Activated CD8-positive, alpha-beta memory T cell treated with anti-CD3 and anti-CD28 coated beads, Interleukin-2, amount 50 U/mL, for 1 hour (primary cell): ENCODE data around the gene XRN1.
"Not testable (repeated sequence)": the region's sequence is repeated elsewhere in the genome, so short reads cannot be mapped to it uniquely, and the experiment has no call there.

ENCODE experiments used
- DNase-seq: peaks from one replicate; pipeline ENCODE4 v3.0.0-alpha.2; 2020; ENCODE audit errors: extremely low read depth

The XRN1 gene, protein sequence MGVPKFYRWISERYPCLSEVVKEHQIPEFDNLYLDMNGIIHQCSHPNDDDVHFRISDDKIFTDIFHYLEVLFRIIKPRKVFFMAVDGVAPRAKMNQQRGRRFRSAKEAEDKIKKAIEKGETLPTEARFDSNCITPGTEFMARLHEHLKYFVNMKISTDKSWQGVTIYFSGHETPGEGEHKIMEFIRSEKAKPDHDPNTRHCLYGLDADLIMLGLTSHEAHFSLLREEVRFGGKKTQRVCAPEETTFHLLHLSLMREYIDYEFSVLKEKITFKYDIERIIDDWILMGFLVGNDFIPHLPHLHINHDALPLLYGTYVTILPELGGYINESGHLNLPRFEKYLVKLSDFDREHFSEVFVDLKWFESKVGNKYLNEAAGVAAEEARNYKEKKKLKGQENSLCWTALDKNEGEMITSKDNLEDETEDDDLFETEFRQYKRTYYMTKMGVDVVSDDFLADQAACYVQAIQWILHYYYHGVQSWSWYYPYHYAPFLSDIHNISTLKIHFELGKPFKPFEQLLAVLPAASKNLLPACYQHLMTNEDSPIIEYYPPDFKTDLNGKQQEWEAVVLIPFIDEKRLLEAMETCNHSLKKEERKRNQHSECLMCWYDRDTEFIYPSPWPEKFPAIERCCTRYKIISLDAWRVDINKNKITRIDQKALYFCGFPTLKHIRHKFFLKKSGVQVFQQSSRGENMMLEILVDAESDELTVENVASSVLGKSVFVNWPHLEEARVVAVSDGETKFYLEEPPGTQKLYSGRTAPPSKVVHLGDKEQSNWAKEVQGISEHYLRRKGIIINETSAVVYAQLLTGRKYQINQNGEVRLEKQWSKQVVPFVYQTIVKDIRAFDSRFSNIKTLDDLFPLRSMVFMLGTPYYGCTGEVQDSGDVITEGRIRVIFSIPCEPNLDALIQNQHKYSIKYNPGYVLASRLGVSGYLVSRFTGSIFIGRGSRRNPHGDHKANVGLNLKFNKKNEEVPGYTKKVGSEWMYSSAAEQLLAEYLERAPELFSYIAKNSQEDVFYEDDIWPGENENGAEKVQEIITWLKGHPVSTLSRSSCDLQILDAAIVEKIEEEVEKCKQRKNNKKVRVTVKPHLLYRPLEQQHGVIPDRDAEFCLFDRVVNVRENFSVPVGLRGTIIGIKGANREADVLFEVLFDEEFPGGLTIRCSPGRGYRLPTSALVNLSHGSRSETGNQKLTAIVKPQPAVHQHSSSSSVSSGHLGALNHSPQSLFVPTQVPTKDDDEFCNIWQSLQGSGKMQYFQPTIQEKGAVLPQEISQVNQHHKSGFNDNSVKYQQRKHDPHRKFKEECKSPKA (N-terminal part only)

DNA sequence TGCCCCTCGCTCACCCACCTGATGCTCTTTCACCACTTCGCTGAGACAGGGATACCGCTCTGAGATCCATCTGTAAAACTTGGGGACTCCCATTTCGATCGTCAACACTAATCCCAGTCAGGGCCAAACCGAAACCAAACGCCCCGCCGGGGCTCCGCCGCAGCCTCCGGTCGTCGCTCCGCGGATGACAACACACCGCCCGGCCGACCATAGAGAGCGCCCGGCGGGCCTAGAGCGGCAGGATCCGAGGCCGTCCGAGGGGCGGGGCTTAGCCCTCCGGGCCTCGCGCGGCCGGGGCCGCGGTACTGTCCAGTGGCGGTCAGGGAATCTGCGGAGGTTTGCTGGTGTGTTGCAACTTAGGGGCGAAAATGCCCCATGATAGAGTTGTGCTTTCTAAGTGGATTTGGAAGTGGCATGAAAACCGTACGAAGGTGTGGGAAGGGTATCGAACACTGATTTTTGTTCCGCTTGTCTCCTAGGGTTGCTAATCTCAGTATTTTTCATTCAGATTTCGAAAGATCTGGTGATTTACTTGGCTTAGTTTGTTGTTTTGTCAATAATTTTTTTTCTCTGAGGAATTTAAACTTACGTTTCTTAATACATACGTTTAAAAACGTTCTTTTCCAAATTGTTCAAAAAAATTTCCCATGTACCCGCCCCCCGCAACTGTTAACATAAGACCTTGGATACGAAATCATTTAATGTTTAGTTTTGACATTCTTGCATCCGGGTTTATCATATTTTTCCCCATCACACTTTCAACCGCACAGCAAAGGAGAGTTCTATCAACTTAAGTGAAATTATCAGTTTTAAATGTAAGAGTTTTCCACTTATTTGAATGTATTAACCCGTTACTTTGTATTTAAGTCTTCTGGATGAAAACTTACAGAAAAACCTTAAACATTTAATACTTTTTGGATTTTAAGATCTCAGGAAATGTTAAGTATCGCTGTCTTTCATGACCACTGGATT is at the start of gene XRN1:
TSS of gene XRN1 (minus strand) at position 186 of the 972 bp plus-strand sequence. CDS start at position 93, 93 bp downstream.
- peak; percentile 69 for DNase-seq

DNA sequence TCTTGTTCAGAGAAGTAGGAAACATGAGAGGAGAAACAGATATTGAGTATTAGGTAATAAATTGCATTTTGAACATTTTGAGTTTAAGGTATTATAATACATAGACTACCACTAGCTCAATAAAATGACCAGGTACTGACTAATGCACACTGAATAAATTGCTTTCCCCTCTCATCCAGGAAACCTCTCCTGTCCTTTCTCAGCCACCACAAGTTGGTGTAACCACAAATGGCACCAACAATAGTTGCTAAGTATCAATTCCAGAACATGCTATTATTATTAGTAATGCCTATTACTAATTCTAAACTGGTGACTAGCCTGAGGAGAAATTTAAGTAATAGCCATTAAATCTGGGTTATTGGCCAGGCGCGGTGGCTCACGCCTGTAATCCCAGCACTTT is 47.3 kb upstream of the XRN1 start:
- no peak for DNase-seq

DNA sequence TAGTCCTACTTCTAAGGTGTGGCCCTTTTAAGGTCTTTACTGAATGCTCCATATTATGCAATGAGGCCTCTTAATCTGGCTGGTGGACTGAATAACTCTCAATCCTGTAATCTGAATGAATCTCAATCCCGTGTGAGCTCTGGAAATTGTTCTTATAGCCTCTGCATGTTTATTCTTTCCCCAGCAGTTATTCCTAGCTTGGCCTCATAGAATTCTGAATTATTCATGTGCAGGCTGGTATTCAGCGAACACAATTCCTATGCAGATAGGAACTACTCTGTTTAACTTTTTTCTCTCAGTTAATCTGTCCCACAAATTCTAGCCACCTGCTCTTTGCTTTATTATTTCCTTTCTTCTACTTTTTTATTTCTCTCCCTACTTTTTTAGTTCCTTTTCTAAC is 44.3 kb upstream of the XRN1 start:
- DNase-seq: no peak

DNA sequence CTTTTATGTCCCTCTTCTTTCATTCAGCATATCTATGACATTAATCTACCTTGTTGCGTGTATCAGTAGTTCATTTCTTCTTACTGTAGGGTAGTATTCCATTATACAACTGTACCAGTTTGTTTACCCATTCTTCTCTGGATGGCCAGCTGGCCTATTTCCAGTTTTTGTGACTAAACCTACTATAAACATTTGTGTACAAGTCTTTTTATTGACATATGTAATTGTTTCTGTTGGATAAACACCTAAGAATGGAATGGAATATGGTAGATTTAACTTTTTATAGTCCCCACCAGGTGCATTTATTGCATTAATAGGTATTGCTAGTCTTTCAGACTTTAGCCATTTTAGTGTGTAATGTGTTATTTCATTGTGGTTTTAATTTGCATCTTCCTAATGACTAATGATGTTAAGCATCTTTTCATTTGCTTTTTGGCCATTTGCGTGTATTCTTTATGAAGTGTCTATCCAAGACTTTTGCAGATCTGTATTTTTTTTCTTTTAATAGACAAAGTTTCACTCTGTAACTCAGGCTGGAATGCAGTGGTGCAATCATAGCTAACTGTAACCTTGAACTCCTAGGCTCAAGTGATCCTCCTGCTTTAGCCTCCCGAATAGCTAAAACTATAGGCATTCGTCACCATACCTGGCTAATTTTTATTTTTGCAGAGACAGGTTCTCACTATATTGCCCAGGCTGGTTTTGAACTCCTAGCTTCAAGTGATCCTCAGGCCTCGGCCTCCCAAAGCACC is 41.9 kb upstream of the XRN1 start:
- no peak for DNase-seq

DNA sequence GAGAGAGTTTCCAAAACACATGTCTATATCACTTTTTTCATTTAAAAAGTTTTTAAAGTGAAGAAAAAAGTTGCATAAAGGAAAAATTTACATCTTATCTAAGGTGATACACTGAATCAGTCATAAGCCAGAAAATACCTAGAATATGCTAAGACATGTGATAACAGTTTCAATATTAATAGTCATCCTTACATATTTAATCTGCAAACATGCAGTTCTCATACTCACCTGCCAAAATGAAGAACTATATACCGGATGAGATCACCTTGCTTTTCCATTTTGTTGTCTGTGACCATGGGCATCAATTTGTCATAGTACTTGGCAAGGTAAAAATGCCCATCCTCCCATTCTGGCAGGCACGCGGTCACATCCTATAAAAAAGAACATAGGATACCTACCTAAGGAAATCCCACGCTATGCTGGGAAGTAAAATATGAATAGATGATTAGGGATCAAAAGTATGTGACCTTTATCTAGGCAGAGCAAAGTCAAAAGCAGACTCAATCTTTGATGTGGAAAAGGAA is 37.1 kb upstream of the XRN1 start:
- no peak for DNase-seq

DNA sequence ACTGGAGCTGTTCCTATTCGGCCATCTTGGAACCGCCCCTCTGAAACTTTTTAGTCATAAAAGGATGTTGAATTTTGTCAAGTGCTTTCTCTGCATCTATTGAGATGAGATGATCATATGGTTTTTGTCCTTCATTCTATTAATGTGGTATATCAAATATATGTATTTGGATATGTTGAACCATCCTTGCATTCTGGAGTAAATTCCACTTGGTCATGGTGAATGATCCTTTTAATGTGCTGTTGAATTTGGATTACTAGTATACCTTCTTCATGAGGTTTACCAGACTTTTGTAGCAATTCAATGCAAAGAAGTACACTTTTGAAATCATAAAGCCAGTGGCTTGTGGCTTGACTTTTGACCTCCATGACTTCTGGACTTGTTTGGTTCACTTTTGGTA is 33.4 kb upstream of the XRN1 start:
- no peak for DNase-seq

DNA sequence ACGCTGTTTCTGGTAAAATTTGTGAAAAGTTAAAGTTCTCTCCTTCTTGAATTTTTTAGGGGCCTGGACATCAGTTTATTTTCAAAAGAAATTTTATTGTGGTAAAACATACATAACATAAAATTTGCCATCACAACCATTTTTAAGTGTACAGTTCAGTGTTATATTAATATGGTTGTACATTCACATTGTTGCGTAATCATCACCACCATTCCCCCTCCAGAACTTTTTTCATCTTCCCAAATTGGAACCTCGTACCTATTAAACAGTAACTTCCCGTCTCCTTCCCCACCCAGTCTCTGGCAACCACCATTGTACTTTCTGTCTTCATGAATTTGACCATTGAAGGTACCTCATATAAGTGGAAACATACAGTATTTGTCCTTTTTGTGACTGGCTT is 23.0 kb upstream of the XRN1 start:
- DNase-seq: no peak

DNA sequence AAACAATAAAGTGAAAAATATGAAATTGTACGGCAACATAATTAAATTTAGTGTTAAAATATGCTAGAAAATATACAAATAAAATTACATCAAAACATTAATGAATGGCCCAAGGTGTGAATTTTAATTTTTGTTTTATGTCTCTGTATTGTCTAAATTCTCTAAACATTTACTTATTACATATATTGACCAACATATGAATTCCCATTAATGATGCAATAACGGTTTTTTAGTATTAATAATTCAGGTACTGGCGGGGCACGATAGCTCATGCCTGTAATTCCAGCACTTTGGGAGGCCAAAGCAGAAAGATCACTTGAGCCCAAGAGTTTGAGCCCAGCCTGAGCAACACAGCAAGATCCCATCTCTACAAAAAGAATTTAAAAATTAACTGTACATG is 20.6 kb upstream of the XRN1 start:
- DNase-seq: no peak

DNA sequence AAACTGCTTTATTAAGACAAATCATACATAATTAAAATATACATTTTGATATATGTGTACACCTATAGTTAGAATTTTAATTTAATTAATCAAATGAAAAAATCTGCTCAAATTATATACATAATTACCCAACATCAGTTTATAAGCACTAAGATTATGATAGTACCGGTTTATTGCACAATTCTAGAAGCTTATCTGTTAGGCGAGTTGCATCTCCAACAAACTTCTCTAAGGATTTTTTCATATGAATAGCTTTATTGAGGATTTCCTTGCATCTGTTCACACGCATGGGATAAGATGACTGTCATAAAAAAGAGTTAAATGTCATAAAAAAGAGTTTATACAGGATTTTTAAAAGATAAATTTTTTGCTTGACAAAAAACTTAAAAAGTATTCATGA is 19.9 kb upstream of the XRN1 start:
- DNase-seq: no peak

DNA sequence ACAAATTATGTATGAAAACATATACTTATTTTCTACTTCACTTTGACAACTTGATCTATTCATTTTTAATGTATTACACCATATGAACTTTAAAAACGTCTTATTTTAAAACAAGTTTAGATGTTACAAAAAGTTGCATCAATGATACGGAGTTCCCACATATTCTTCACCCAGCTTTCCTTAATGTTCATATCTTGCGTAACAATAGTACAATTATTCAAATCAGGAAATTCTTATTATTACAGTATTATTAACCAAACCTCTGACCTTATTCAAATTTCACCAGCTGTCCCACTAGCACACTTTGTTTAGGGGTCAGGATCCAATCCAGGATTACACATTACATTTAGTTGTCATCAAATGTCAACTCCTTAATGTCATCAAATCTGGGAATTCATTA is 12.9 kb upstream of the XRN1 start:
- no peak for DNase-seq

DNA sequence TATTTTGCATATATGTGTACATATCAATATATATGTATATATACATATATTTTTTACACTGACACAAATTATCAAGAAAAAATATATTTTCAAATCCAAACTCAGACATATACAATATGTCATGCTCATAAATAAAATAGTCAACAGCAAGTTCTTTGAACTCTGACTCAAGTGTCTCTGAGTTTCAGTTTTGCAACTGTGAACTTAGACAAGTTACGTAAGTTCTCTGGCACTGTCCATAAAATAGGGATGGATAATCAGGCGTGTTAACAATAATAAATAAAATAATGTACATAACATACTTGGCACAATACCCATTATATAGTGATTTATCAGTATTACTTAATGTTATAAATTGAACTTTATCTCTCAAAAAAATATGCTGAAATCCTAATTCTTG is 12.1 kb upstream of the XRN1 start:
- DNase-seq: no peak

DNA sequence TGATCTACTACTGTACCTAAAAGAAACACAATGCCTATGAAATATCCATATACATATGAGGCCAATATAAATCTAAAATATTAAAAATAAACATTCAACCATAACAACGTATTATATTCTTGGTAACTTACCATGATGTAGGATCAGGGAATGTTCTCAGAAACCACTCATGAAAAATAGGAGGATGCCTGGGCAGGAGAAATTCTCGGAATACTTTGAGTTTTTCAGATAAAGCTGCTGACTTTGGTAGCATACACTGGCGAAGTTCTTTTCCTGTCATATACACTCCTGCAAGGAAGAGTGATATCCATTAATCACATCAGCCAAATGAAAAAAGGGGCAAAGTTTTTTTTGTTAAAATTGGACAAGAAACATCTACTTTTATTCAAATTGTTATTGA is 11.3 kb upstream of the XRN1 start:
- no peak for DNase-seq

DNA sequence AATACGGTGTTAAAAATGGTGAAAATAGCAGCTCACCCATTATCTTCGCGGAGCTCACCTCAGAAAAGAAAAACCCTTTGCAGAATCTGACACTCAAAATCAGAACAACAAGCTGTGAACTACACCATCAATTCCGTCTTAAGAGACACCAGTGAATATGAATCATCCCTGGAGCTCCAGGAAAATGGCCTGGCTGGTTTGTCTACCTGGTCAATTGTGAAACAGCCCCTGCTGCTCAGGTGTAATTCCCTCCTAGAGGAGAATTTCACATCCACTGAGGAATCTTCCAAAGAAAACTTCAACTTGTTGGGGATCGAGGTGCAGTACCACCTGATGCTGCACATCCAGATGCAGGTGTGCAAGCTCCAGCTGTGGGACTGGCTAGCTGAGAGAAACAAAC is 3.0 kb upstream of the XRN1 start:
- no peak for DNase-seq

DNA sequence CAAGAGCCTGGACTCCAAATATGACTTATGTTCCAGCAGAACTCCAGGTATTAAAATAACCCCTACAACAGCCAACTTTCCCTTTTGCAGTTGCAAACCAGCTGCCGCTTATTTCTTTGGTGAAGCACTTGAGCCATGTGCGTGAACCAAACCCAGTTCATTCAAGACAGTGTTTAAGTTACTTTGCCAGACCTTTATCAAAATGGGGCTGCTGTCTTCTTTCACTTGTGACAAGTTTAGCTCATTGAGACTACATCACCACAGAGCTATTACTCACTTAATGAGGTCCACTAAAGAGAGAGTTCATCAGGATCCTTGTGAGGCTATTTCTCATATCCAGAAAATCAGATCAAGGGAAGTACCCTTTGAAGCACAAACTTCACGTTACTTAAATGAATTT is 2.4 kb upstream of the XRN1 start:
- DNase-seq: no peak

DNA sequence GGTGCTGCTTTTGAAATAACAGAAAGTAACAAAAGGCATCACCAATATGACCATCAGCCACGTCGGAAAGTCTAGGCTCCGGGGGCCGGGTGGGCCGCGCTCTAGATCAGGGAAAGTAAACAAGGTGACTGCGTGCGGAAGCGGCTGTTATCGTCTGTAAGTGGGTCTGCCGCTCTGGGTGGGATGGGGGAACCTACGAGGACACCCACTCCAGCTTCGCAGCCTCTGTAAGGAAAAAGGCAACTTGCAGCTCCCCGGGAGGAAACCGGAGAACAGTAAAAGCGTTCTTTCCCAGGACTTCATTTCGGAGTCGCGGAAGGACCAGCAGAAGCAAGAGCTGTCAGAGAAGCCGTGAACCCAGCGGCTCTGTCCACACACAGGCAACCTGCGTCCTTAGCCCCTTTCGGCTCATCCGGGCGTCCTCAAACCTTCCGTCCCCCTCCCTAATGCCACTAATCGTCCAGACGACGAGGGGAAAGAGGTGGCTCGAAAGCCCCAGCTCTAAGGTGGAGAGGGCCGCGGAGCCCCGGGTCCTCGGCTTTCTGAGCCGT is 461 bp downstream of the XRN1 start:
- peak; percentile 12 for DNase-seq

DNA sequence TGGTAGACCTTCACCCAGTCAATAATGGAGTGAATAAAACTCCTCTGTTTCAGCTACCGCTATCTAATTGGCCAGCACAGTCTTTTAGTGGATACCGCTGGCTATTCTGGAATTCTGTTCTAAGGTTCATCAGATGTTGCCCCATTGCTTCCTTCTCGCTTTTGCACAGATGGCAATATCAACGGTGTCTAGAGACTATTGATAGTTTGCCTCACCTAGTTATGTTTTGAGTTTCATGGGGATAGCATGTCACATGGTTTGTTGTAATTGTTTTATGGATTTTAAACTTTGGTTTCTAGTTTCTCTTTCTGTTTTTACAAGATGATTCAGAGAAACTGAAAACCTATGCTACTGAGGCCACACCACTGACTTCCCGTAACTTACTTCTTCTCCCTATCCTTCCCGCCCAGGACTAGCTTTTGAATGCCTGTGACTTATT is 2.0 kb downstream of the XRN1 start:
- DNase-seq: no peak

DNA sequence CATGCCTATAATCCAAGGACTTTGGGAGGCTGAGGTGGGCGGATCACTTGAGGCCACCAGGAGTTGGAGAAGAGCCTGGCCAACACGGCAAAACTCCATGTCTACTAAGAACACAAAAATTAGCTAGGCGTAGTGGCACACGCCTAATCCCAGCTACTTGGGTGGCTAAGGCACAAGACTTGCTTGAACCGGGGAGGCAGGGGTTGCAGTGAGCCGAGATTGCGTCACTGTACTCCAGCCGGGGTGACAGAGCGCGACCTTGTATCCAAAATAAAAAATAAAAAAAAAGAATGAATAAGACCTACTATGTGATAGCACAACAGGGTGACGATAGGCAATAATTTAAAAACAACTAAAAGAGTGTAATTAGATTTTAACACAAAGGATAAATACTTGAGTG is 3.5 kb downstream of the XRN1 start:
- no peak for DNase-seq

DNA sequence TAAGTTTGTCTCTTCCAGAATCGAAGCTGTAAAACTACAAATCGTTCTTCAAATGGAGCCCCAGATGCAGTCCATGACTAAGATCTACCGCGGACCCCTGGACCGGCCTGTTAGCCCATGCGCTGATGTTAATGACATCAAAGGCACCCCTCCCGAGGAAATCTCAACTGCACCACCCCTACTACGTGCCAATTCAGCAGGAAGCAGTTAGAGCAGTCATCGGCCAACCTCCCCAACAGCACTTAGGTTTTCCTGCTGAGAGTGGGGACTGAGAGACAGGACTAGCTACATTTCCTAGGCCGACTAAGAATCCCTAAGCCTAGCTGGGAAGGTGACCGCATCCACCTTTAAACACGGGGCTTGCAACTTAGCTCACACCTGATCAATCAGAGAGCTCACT is 4.8 kb downstream of the XRN1 start:
- not testable (repeated sequence) for DNase-seq

DNA sequence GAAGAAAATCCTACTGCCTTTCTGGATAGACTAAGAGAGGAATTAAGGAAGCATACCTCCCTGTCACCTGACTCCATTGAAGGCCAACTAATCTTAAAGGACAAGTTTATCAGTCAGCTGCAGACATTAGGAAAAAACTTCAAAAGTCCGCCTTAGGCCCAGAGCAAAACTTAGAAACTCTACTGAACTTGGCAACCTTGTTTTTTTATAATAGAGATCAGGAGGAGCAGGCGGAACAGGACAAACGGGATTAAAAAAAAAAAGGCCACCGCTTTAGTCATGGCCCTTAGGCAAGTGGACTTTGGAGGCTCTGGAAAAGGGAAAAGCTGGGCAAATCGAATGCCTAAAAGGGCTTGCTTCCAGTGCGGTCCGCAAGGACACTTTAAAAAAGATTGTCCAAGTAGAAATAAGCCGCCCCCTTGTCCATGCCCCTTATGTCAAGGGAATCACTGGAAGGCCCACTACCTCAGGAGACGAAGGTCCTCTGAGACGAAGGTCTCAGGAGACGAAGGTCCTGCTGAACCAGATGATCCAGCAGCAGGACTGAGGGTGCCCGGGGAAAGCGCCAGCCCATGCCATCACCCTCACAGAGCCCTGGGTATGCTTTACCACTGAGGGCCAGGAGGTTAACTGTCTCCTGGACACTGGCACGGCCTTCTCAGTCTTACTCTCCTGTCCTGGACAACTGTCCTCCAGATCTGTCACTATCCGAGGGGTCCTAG is 8.2 kb downstream of the XRN1 start:
- not testable (repeated sequence) for DNase-seq
